ENCODE data around the gene BCKDHB.

DNA sequence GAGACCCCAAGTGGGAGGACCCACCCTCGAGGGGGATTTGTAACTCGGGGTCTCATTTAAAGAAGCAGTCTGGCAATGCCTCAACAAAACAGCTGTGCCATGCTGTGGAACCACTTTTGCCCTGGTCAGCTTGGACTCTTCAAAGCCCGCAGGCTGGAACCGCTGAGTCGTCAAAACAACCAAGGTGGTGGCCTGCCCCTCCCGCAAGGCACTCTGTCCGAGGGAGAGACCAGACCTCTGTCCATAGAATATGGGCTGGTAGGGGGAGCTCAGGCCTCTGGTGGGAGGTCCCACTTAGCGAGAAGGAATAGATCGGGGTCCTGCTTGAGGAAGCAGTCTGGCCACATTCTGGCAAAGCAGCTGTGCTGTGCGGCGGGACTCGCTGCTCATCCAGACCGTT lies 208.1 kb downstream of the BCKDHB start:
- TF ChIP-seq POLR2A (IDR thresholded peaks at IDR 0.05), result no peak
- no peak for TF ChIP-seq CTCF (IDR thresholded peaks at IDR 0.05)
- TF ChIP-seq POLR2AphosphoS5 (IDR thresholded peaks at IDR 0.05), result no peak
